Measurements from ENCODE around the gene STUB1. TPM values are rescaled to one million over a fixed set of nuclear protein-coding genes. Genes with fewer than 3 reads are reported as not detected.

Gene STUB1
- total RNA-seq, 6 experiments from 2014 or later, result 128 to 161 (median 141) TPM

DNA sequence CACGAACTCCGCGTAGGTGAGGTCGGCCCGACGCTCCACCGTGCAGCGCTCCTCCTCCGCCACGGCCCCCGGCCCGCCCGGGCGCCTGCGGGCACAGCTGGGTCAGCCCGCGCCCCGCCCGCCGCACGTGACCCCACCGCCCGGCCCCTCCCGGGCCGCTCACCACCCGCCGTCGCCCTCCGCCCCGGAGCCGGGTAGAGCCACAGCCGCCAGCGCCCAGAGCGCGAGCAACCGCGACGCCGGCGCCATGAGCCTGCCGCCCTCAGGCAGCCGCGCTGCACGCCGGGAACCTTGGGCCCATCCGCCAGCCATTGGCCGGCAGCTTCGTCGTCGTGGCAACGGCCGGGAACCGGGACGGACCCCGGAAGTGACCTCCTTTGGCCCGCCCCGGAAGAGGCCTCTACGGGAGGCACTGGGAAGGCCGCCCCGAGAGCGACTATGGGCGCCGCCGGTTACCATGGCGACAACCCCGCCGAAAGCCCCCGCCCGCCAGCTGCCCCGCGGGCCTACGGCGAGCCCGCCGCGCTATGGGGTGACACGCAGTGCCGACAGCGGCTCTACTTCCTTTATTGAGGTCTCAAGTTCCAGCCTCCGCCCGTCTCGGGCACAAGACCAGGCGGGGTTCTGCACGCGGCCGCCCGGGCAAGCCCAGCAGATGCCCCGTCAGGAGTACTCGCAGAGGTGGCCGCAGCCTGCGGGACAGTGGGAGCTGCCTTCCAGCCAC lies 4.0 kb downstream of the STUB1 start, which contains the start of gene JMJD8:
JMJD8 (minus strand) TSS at position 264 of the 724 bp plus-strand sequence; CDS start at position 249, 15 bp downstream.
- peak; percentile 44 for DNase-seq

DNA sequence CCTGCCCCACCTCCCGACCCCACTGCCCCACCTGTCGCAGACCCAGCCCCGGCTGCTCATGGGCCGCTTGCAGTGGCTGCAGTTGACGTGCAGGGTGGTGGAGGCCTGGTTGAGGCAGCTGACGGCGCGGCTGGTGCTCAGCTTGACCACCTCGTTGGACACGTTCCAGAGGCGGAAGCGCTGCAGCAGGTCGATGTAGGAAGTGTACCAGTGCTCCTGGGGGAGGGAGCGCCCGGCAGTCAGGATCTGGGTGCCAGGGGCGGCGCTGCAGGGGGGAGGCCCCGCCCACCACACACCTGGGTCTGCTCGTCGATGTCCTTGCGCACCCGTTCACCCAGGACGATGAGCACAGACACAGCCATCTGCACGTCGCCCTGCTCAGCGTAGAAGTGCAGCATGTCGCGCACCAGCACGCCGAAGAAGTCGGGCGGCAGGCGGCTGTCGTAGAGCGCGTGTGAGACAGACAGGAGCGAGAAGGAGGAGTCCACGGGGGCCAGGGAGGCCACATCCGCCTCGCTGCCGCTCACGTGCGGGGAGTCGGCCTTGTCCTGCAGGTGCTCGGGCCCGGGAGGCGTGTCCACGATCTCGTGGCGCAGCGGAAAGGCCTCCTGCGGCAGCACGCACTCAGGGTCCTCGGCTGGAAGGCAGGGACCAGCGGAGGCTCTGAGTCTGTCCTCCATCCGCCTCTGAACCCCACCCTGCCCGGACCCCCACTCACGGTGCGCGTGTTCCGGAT lies 4.9 kb downstream of the STUB1 start:
- Mint-ChIP-seq H3K36me3 (ENCODE audit: low read depth) (peaks cover 20% of the 10 kb centered on the region), H3K27me3 (ENCODE audit: insufficient read depth) (peaks cover 6% of the 10 kb centered on the region), H3K27ac (no peak overlapping the region), H3K4me1 (ENCODE audit: low read depth) (peaks cover 20% of the 10 kb centered on the region), H3K9me3 (no peaks in the 10 kb centered on the region), H3K4me3 (no peak overlapping the region)
- TF ChIP-seq, protein P1, sequence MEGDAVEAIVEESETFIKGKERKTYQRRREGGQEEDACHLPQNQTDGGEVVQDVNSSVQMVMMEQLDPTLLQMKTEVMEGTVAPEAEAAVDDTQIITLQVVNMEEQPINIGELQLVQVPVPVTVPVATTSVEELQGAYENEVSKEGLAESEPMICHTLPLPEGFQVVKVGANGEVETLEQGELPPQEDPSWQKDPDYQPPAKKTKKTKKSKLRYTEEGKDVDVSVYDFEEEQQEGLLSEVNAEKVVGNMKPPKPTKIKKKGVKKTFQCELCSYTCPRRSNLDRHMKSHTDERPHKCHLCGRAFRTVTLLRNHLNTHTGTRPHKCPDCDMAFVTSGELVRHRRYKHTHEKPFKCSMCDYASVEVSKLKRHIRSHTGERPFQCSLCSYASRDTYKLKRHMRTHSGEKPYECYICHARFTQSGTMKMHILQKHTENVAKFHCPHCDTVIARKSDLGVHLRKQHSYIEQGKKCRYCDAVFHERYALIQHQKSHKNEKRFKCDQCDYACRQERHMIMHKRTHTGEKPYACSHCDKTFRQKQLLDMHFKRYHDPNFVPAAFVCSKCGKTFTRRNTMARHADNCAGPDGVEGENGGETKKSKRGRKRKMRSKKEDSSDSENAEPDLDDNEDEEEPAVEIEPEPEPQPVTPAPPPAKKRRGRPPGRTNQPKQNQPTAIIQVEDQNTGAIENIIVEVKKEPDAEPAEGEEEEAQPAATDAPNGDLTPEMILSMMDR (IDR thresholded peaks at IDR 0.05), result no peak
- DNase-seq, result no peak

More for the DNA sequence above, 4.0 kb downstream of the STUB1 start, which contains the start of gene JMJD8:
- Mint-ChIP-seq H3K36me3 (ENCODE audit: low read depth) (peaks cover 20% of the 10 kb centered on the region), H3K4me3 (no peak within 1 kb of the TSS), H3K4me1 (ENCODE audit: low read depth) (peaks cover 16% of the 10 kb centered on the region), H3K9me3 (no peaks in the 10 kb centered on the region), H3K27me3 (ENCODE audit: insufficient read depth) (peaks cover 5% of the 10 kb centered on the region), H3K27ac (no peak within 1 kb of the TSS)
- TF ChIP-seq, protein P1 (IDR thresholded peaks at IDR 0.05), result no peak

DNA sequence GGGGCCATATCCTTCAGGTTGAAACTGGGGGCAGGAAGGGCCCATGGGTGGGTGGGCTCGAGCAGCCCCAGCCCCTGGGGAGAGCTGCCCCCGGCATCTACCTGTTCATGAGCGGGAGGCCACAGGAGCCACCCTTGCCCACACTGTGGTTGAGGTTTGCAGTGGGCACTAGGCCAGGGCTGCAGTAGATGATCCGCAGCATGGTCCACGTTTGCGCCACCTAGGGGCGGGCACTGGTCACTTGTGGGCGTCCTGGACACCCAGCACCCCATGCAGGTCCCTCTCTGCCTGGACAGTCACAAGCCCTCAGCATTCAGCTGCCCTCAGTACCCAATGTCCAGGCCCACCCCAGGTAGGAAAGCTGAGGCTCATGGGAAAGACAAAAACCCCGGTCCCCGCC lies 5.8 kb downstream of the STUB1 start:
- Mint-ChIP-seq H3K9me3 (no peaks in the 10 kb centered on the region), H3K4me3 (no peak overlapping the region), H3K36me3 (ENCODE audit: low read depth) (peaks cover 20% of the 10 kb centered on the region), H3K27ac (no peak overlapping the region), H3K27me3 (ENCODE audit: insufficient read depth) (peaks cover 6% of the 10 kb centered on the region), H3K4me1 (ENCODE audit: low read depth) (peaks cover 22% of the 10 kb centered on the region)
- DNase-seq, result peak; percentile 37
- TF ChIP-seq, protein P1 (IDR thresholded peaks at IDR 0.05), result peak; percentile 72

DNA sequence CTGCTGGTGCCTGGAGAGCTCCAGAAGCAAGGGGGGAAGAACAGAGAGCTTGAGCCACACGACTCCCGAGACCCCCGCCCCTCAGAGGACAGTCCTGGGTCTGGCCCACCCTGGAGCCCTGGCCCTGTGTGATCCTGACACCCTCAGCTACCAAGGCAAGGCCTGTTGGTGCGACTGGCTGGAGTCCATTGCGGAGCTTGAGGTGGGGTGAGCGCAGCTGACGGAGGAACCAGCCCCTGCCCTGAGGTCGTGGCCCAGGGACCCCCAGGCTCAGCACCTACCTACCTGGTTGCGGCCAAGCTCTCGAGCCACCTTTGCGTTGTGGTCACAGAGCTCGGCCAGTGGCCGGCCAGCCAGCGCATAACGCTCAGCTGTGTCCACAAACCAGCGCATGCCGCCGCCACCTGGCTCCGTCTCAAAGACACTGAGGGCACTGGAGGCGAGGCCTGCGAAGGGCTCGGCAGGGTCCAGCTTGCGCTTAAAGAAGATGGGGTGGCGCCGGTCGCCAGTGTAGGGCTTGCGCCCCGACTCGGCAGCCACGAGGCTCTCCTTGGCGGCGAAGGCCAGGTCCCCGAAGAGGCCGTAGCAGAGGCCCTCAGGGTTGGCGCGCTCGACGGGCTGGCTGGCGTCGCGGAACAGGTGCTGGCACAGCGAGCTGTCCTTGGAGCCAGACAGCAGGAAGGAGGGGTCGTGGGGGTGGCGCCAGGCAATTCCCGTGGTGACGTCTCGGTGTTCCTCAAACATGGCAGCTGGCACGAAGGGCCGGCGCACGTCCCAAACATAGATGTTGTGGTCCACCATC lies 6.5 kb downstream of the STUB1 start:
- TF ChIP-seq, protein P1 (IDR thresholded peaks at IDR 0.05), result no peak
- Mint-ChIP-seq H3K4me1 (ENCODE audit: low read depth) (peaks cover 17% of the 10 kb centered on the region), H3K27ac (no peak overlapping the region), H3K4me3 (no peak overlapping the region), H3K9me3 (no peaks in the 10 kb centered on the region), H3K36me3 (ENCODE audit: low read depth) (peaks cover 16% of the 10 kb centered on the region), H3K27me3 (ENCODE audit: insufficient read depth) (peaks cover 8% of the 10 kb centered on the region)
- no peak for DNase-seq

DNA sequence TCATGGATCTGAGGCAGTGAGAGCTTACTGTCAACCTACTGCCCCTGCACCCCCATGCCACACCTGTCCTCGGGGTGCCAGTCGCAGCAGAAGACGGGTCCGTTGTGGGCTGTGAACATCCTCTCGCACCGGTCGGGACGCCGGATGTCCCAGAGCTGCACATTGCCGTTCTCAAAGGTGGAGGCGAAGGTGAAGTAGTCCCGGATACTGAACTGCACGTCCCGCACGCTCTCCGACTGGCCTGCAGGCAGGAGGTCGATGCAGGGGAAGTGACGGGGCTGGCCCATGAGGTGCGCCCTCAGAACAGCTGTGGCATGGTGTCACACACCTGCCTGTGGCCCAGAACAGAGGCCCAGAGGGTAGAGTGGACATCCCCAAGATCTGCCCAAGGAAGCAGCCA lies 7.3 kb downstream of the STUB1 start:
- H3K4me3 Mint-ChIP-seq, result no peak overlapping the region
- DNase-seq, result no peak
- peaks cover 10% of the 10 kb centered on the region for H3K36me3 Mint-ChIP-seq (ENCODE audit: low read depth)
- TF ChIP-seq, protein P1 (IDR thresholded peaks at IDR 0.05), result no peak
- H3K27ac Mint-ChIP-seq, result no peak overlapping the region
- peaks cover 9% of the 10 kb centered on the region for H3K27me3 Mint-ChIP-seq (ENCODE audit: insufficient read depth)
- H3K4me1 Mint-ChIP-seq (ENCODE audit: low read depth), result peaks cover 13% of the 10 kb centered on the region; the same call in 1 of the 2 replicates
- H3K9me3 Mint-ChIP-seq, result no peaks in the 10 kb centered on the region

Measured in HFFc6 (cell line).